HCT116 (cell line): ENCODE results near the gene CSNK2B. TPM values are rescaled to one million over a fixed set of nuclear protein-coding genes. Genes with fewer than 3 reads are reported as not detected.

Experiments
- ATAC-seq: fragments of 200-7000 bp; cut with Tn5 transposase; 2 replicates; pipeline ENCODE4 v1.9.1; 2020; ENCODE audit warnings: mild to moderate bottlenecking, moderate library complexity
- BruUV-seq: library from RNA; stranded (reverse); fragments of 400-500 nt; replicated peaks from 2 replicates; lab custom pipeline; 2021; lab: Mats Ljungman, UMichigan
- CTCF ChIA-PET: fragments of 300-600 bp; sonication (Branson Sonifier 250); formaldehyde crosslinking; loops from one replicate; lab custom pipeline; 2021; ENCODE audit warnings: antibody characterized with exemption; lab: Charles Lee
- POLR2A ChIA-PET: fragments of 300-600, 350-600 bp; sonication (Branson Sonifier 250); formaldehyde crosslinking; loops from one replicate; lab custom pipeline; 2021; ENCODE audit warnings: antibody characterized with exemption; lab: Charles Lee
- RAD21 ChIA-PET, 2 experiments: fragments of 300-600 bp; sonication (Branson Sonifier 250); formaldehyde crosslinking; loops; one replicate each; lab custom pipeline; 2023; ENCODE audit warnings: low total read pairs in 2 of 2; ENCODE audit not compliant: uncharacterized antibody in 2 of 2, unreplicated experiment in 2 of 2, low non-redundant PET in 1 of 2; lab: Charles Lee
- DNase-seq: peaks from one replicate; pipeline ENCODE4 v3.0.0-alpha.2; 2010; ENCODE audit warnings: low read depth, low spot score
- H2AFZ ChIP-seq: fragments of 200-600 bp; shearing (Covaris generic), sonication (generic); 2 replicates; pipeline ENCODE4 v1.6.1; 2017; ENCODE audit warnings: low read depth, mixed run types, mixed read lengths, antibody characterized with exemption, low read length; ENCODE audit not compliant: poor library complexity, severe bottlenecking
- H3K27ac ChIP-seq: 2 replicates; pipeline ENCODE4 v1.5.1; 2012; ENCODE audit warnings: low read depth, low read length
- H3K27me3 ChIP-seq: fragments of 200-600 bp; sonication (generic); 2 replicates; pipeline ENCODE4 v1.6.1; 2016; ENCODE audit warnings: mixed run types, low read length, mixed read lengths; ENCODE audit not compliant: insufficient read depth
- H3K36me3 ChIP-seq, 2 experiments: fragments of 200-500 bp in 1 of 2; fragments of 200-600 bp in 1 of 2; sonication (Bioruptor generic) in 1 of 2; sonication (generic) in 1 of 2; 2 replicates each; pipeline versions ENCODE4 v1.5.1 to v1.6.1; 2014 to 2016; ENCODE audit warnings: low read length in 2 of 2, inconsistent platforms in 1 of 2, mixed read lengths in 1 of 2, mixed run types in 1 of 2; ENCODE audit not compliant: insufficient read depth in 2 of 2, control insufficient read depth in 1 of 2
- H3K4me1 ChIP-seq, 2 experiments: fragments of 200-600 bp in 1 of 2; sonication (generic) in 1 of 2; 2 replicates each; pipeline versions ENCODE4 v1.5.1 to v1.6.1; 2012 to 2017; ENCODE audit warnings: low read length in 2 of 2, inconsistent platforms in 1 of 2, mild to moderate bottlenecking in 1 of 2, mixed read lengths in 1 of 2, mixed run types in 1 of 2, moderate library complexity in 1 of 2; ENCODE audit not compliant: insufficient read depth in 2 of 2, control insufficient read depth in 1 of 2
- H3K4me2 ChIP-seq: fragments of 200-600 bp; sonication (generic); 2 replicates; pipeline ENCODE4 v1.6.1; 2017; ENCODE audit warnings: mixed run types, low read length, mixed read lengths
- H3K4me3 ChIP-seq, 2 experiments: fragments of 200-600 bp in 1 of 2; sonication (generic) in 1 of 2; replicated peaks in 1 of 2; 2 replicates each; pipeline ENCODE4 v1.5.1; 2011 to 2016; ENCODE audit warnings: low read length in 2 of 2, control low read depth in 1 of 2, low read depth in 1 of 2, mild to moderate bottlenecking in 1 of 2, mixed read lengths in 1 of 2, mixed run types in 1 of 2
- H3K79me2 ChIP-seq: fragments of 200-600 bp; sonication (generic); 2 replicates; pipeline ENCODE4 v1.6.1; 2017; ENCODE audit warnings: mild to moderate bottlenecking, mixed run types, low read length, moderate library complexity, mixed read lengths; ENCODE audit not compliant: insufficient read depth
- H3K9ac ChIP-seq: fragments of 200-600 bp; sonication (generic); 2 replicates; pipeline ENCODE4 v1.6.1; 2016; ENCODE audit warnings: low read length, mixed read lengths
- H3K9me2 ChIP-seq: fragments of 200-600 bp; sonication (generic), shearing (Covaris generic); 2 replicates; pipeline ENCODE4 v1.6.1; 2017; ENCODE audit warnings: mixed run types, mild to moderate bottlenecking, moderate library complexity; ENCODE audit not compliant: insufficient read depth
- H3K9me3 ChIP-seq, 2 experiments: fragments of 200-500 bp in 1 of 2; fragments of 200-600 bp in 1 of 2; sonication (Bioruptor generic) in 1 of 2; sonication (generic) in 1 of 2; 2 replicates each; pipeline ENCODE4 v1.6.1; 2014 to 2017; ENCODE audit warnings: low read length in 2 of 2, mixed read lengths in 2 of 2, inconsistent platforms in 1 of 2, low read depth in 1 of 2, mild to moderate bottlenecking in 1 of 2, mixed run types in 1 of 2, moderate library complexity in 1 of 2; ENCODE audit not compliant: control insufficient read depth in 1 of 2, insufficient read depth in 1 of 2
- H4K20me1 ChIP-seq: fragments of 200-600 bp; sonication (generic), shearing (Covaris generic); 2 replicates; pipeline ENCODE4 v1.6.1; 2017; ENCODE audit warnings: mixed run types, mild to moderate bottlenecking, moderate library complexity; ENCODE audit not compliant: insufficient read depth
- CBX3 ChIP-seq: IDR thresholded peaks from 2 replicates; pipeline ENCODE4 v1.6.1; 2012; ENCODE audit warnings: low read depth
- EGR1 ChIP-seq: IDR thresholded peaks from 2 replicates; pipeline ENCODE4 v1.6.1; 2012; ENCODE audit warnings: low read depth
- ELF1 ChIP-seq: IDR thresholded peaks from 2 replicates; pipeline ENCODE4 v1.6.1; 2012; ENCODE audit warnings: low read depth, borderline replicate concordance
- EZH2 ChIP-seq: fragments of 200-600 bp; sonication (generic); IDR thresholded peaks from 2 replicates; pipeline ENCODE4 v1.6.1; 2017; ENCODE audit warnings: antibody characterized with exemption, mixed run types
- JUND ChIP-seq: IDR thresholded peaks from 2 replicates; pipeline ENCODE4 v1.6.1; 2012
- POLR2AphosphoS5 ChIP-seq: IDR thresholded peaks from 2 replicates; pipeline ENCODE4 v1.6.1; 2011; ENCODE audit warnings: mild to moderate bottlenecking, low read depth, low read length, moderate library complexity
- RAD21 ChIP-seq: IDR thresholded peaks from 2 replicates; pipeline ENCODE4 v1.6.1; 2012; ENCODE audit warnings: low read depth, mild to moderate bottlenecking
- SIN3A ChIP-seq: IDR thresholded peaks from 2 replicates; pipeline ENCODE4 v1.6.1; 2012; ENCODE audit warnings: low read depth
- SP1 ChIP-seq: IDR thresholded peaks from 2 replicates; pipeline ENCODE4 v1.6.1; 2012; ENCODE audit warnings: low read depth
- ZFX ChIP-seq: fragments of 450-650 bp; IDR thresholded peaks from 2 replicates; pipeline ENCODE4 v1.6.1; 2017
- ZNF274 ChIP-seq: fragments of 200-500 bp; sonication (Bioruptor generic); IDR thresholded peaks from 2 replicates; pipeline ENCODE4 v1.6.1; 2014; ENCODE audit warnings: mild to moderate bottlenecking, low read depth, low read length, inconsistent platforms
- intact Hi-C: fragments of 100-400 bp; cut with micrococcal nuclease; formaldehyde crosslinking; loops from 2 replicates; pipeline ENCODE4 v1.10.0; 2022
- total RNA-seq: library from RNA; stranded (reverse); gene quantifications from one replicate; pipeline ENCODE4 v1.2.1, GENCODE V29; 2021; ENCODE audit not compliant: unreplicated experiment
- TF ChIP-seq, protein P1 (sequence below): IDR thresholded peaks from 2 replicates; pipeline ENCODE4 v1.6.1; 2012
- TF ChIP-seq, protein P2 (sequence below): IDR thresholded peaks from 2 replicates; pipeline ENCODE4 v1.6.1; 2012; ENCODE audit warnings: low read depth
- TF ChIP-seq, protein P3 (sequence below): IDR thresholded peaks from 2 replicates; pipeline ENCODE4 v1.6.1; 2012
- TF ChIP-seq, protein P4 (sequence below): IDR thresholded peaks from 2 replicates; pipeline ENCODE4 v1.6.1; 2011; ENCODE audit warnings: mild to moderate bottlenecking, low read length, moderate library complexity; ENCODE audit not compliant: insufficient replicate concordance; ENCODE audit errors: extremely low read depth

The CSNK2B gene
- total RNA-seq, 1 experiment from 2014 or later: 210 TPM

DNA sequence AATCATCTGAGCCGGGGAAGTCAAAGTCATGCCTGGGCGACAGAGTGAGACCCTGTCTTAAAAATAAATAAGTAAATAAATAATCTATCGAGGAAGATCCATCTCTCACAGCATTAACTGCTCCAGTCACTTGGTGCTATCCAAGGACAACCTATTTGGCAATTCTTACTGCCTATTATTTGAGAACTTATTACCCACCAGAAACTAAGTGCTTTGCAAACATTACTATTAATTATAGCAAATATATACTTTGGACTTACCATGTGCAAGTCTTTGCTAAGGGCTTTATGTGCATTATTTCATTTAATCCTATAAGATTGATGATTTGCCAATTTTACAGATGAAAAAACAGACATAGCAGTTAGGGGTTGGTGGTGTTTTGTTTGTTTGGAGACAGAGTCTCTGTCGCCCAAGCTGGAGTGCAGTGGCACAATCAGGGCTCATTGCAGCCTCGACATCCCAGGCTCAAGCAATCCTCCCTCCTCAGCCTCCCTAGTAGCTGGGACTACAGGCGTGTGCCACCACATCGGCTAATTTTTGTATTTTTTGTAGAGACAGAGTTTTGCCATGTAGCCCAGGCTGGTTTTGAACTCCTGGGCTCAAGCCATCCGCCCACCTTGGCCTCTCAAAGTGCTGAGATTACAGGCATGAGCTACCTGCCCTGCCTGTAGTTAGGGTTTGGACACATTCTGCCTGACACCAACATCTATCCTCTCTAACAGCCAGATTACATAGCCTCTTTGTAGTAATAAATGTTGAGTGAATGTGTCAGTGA is 11.1 kb upstream of the CSNK2B start:
- no TSS peak for BruUV-seq
- Histone ChIP-seq H3K9me2 (no peaks in the 10 kb centered on the region), H4K20me1 (no peaks in the 10 kb centered on the region), H3K36me3 (peaks cover 0 to under 1% of the 10 kb centered on the region in 2 experiments; a peak in 2 of 4 replicates), H2AFZ (no peak overlapping the region), H3K9me3 (no peaks in the 10 kb centered on the region), H3K27ac (no peak overlapping the region), H3K9ac (no peak overlapping the region), H3K79me2 (peaks cover 46% of the 10 kb centered on the region), H3K4me1 (peaks cover 12 to 31% of the 10 kb centered on the region in 2 experiments), H3K4me2 (no peak overlapping the region), H3K27me3 (no peaks in the 10 kb centered on the region), H3K4me3 (no peak overlapping the region)
- ChIA-PET CTCF (interaction anchor here (1.0 kb wide), 1 partner anchor 136 kb away, joined by 3 read pairs; no protein-coding TSS in a partner anchor), POLR2A (interaction anchor here (0.7 to 3.1 kb wide), 2 partner anchors 10 to 177 kb away, joined by 5 to 16 read pairs; partner anchors contain the start of genes CSNK2B and GPANK1), RAD21 (no interaction called here)
- no peak for TF ChIP-seq EZH2
- TF ChIP-seq ZFX: no peak
- no peak for TF ChIP-seq EGR1
- TF ChIP-seq, protein P1, sequence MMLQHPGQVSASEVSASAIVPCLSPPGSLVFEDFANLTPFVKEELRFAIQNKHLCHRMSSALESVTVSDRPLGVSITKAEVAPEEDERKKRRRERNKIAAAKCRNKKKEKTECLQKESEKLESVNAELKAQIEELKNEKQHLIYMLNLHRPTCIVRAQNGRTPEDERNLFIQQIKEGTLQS: no peak
- no peak for TF ChIP-seq RAD21
- no peak for TF ChIP-seq ZNF274
- TF ChIP-seq, protein P2, sequence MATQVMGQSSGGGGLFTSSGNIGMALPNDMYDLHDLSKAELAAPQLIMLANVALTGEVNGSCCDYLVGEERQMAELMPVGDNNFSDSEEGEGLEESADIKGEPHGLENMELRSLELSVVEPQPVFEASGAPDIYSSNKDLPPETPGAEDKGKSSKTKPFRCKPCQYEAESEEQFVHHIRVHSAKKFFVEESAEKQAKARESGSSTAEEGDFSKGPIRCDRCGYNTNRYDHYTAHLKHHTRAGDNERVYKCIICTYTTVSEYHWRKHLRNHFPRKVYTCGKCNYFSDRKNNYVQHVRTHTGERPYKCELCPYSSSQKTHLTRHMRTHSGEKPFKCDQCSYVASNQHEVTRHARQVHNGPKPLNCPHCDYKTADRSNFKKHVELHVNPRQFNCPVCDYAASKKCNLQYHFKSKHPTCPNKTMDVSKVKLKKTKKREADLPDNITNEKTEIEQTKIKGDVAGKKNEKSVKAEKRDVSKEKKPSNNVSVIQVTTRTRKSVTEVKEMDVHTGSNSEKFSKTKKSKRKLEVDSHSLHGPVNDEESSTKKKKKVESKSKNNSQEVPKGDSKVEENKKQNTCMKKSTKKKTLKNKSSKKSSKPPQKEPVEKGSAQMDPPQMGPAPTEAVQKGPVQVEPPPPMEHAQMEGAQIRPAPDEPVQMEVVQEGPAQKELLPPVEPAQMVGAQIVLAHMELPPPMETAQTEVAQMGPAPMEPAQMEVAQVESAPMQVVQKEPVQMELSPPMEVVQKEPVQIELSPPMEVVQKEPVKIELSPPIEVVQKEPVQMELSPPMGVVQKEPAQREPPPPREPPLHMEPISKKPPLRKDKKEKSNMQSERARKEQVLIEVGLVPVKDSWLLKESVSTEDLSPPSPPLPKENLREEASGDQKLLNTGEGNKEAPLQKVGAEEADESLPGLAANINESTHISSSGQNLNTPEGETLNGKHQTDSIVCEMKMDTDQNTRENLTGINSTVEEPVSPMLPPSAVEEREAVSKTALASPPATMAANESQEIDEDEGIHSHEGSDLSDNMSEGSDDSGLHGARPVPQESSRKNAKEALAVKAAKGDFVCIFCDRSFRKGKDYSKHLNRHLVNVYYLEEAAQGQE: no peak
- no peak for TF ChIP-seq CBX3
- no peak for TF ChIP-seq JUND
- TF ChIP-seq ELF1: no peak
- TF ChIP-seq, protein P3, sequence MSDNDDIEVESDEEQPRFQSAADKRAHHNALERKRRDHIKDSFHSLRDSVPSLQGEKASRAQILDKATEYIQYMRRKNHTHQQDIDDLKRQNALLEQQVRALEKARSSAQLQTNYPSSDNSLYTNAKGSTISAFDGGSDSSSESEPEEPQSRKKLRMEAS: no peak
- no peak for TF ChIP-seq SIN3A
- TF ChIP-seq, protein P4, sequence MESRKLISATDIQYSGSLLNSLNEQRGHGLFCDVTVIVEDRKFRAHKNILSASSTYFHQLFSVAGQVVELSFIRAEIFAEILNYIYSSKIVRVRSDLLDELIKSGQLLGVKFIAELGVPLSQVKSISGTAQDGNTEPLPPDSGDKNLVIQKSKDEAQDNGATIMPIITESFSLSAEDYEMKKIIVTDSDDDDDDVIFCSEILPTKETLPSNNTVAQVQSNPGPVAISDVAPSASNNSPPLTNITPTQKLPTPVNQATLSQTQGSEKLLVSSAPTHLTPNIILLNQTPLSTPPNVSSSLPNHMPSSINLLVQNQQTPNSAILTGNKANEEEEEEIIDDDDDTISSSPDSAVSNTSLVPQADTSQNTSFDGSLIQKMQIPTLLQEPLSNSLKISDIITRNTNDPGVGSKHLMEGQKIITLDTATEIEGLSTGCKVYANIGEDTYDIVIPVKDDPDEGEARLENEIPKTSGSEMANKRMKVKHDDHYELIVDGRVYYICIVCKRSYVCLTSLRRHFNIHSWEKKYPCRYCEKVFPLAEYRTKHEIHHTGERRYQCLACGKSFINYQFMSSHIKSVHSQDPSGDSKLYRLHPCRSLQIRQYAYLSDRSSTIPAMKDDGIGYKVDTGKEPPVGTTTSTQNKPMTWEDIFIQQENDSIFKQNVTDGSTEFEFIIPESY: no peak
- no peak for TF ChIP-seq POLR2AphosphoS5
- no peak for TF ChIP-seq SP1
- DNase-seq (no peak), ATAC-seq (no peak)
- intact Hi-C loops: no loop called here
